ENCODE measurements around the gene GRB10.

DNA sequence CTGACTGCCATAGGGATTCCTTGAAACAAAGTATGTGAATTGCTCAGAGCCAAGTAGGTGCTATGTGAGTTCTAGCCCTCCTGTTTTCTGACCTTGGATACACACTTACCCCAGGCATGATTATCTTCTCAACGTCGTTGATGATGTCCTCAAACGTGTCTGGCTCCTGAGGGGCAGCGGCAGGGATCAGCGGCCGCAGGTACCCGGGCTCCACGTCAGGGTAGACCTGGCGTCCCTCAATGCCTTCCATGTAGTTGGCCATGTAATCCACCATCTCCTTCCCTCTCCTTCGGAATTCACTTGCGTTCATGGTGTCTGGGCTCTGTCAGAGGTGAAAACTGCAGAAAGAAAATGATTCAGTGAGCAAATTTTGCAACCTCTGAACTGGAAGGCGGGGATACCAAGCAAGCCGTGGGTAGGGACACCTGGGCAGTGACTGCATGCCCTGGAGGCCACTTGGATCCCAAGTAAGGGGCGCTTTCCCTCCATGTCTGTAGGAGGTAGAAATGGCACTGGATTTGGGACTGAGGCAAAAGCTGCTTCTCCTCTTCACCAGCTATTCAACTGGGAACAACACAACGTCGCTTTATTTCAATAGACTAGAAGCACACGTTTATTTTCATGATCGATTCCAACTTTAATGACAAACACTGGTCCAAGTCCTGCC is 238.8 kb downstream of the GRB10 start:
- TF ChIP-seq, protein P1, sequence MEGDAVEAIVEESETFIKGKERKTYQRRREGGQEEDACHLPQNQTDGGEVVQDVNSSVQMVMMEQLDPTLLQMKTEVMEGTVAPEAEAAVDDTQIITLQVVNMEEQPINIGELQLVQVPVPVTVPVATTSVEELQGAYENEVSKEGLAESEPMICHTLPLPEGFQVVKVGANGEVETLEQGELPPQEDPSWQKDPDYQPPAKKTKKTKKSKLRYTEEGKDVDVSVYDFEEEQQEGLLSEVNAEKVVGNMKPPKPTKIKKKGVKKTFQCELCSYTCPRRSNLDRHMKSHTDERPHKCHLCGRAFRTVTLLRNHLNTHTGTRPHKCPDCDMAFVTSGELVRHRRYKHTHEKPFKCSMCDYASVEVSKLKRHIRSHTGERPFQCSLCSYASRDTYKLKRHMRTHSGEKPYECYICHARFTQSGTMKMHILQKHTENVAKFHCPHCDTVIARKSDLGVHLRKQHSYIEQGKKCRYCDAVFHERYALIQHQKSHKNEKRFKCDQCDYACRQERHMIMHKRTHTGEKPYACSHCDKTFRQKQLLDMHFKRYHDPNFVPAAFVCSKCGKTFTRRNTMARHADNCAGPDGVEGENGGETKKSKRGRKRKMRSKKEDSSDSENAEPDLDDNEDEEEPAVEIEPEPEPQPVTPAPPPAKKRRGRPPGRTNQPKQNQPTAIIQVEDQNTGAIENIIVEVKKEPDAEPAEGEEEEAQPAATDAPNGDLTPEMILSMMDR (IDR thresholded peaks at IDR 0.05), result no peak
- TF ChIP-seq EP300 (IDR thresholded peaks at IDR 0.05), result no peak
- no peak for TF ChIP-seq POLR2A (IDR thresholded peaks at IDR 0.05)

Measured in ovary (tissue), 3 donors.